Stimulated activated CD8-positive, alpha-beta memory T cell treated with anti-CD3 and anti-CD28 coated beads, Interleukin-12 subunit alpha, Interleukin-12 subunit beta, amount 100 ng/mL, for 1 hour (primary cell): ENCODE data around the gene NAA25.
"Not testable (repeated sequence)": the region's sequence is repeated elsewhere in the genome, so short reads cannot be mapped to it uniquely, and the experiment has no call there.

Experiments used
- DNase-seq: peaks from one replicate; pipeline ENCODE4 v3.0.0-alpha.2; 2020; ENCODE audit warnings: low read depth

The NAA25 gene

DNA sequence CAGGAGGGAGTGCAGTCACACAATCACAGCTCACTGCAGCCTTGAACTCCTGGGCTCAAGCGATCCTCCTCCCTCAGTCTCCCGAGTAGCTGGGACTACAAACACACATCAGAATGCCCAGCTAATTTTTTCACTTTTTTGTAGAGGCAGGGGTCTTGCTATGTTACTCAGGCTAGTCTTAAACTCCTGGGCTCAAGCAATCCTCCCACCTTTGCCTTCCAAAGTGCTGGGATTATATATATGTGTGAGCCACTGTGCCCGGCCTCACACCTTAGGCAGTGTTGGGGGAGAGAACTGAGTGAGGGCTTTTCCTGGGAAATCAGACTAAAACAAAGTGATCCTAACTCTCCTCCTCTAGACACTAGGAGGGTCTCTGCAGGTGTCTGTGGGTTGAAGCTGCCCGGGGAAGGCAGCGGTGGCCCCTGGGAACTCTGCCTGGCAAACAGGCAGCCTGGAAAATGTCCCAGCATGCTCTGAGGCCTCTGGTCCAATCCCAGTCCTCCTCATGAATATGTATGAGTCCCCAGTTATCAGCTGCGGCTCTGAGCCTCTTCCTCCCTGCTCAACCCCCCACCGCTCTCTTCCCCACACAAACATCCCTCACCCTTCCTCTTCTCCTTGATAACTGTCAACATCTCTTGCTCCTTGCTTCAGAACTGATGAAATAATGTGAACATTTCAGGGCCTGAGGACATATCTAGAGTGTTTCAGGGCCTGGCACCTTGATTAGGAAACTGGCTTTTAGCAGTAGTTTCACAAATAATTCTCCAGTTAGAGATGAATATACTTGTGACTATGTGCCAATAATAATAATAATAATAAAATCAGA is 7.9 kb upstream of the NAA25 start:
- no peak for DNase-seq

DNA sequence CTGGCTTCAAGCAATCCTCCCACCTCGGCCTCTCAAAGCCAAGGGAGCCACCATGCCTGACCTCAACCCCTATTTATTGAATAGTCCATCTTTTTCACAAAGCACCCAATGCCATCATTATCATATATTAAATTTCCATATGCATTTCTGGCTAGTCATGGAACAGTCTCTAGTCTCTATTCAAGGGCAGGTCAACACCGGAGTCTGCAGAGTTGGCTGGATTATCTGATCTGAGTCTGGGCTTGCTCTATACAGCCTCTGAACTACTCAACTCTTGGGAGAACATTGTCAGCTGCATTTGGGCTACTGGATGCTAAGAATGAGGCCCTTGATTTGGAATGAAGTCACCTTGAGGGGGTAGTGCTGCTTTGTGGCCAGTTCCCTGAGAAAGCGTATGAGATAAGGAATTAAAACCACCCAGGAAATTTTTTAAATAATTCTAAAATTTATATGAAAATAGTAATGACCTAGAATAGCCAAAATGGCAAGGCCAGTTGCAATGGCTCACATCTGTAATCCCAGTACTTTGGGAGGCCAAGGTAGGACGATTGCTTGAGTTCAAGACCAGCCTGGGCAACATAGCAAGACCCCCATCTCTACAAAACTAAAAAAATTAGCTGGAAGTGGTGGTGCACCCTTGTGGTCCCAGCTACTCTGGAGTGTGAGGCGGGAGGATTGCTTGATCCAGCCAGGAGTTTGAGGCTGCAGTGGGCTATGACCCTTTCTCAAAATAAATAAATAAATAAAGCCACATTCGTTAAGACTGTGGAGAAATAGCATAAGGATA is 6.9 kb upstream of the NAA25 start:
- DNase-seq = no peak

DNA sequence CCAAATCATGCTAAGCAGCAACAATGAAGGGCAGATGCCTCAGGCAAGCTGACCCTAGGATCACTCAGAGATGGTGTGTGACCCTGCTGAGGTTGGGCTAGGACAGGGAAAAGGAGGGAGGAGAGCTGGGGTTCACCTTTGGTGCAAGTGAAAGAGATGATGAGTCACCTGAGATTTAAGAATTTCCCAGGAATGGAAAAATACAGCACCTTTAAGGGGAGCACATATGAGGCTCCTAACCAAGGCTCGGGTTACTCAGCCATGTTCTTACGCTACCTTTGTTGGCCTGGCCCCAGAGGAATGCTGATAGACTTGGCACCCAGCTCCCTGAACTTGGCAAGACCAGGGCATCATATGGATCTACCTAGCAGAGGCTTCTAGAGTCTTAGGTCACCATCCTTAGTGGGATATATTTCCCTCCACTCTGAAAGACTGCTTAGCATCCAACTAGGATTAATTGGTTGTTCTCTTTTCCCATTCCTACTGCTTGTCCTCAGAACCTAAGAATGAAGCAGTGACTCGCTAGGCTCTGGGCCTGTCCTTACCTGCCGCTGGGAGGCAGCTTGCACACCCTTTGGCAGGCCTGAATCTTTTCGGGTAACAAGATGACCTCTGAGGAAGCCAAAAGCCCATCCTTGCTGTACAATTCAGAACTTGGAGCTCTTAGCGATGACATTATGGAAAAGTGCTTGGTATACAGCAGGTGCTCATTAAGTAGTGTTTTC is 4.0 kb upstream of the NAA25 start:
- DNase-seq = no peak

DNA sequence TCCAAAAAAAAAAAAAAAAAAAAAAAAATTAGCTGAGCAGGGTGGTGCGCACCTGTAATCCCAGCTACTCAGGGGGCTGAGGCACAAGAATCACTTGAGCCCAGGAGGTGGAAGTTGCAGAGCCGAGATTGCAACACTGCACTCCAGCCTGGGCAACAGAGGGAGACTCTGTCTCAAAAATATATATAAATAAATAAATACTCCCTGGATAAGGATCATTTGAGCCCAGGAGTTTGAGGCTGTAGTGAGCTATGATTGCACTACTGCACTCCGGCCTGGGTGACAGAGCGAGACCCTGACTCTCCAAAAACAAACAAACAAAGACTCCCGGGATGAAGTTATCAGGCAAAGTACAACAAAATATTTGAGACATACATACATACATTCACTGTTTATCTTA is 3.3 kb upstream of the NAA25 start:
- DNase-seq = no peak

DNA sequence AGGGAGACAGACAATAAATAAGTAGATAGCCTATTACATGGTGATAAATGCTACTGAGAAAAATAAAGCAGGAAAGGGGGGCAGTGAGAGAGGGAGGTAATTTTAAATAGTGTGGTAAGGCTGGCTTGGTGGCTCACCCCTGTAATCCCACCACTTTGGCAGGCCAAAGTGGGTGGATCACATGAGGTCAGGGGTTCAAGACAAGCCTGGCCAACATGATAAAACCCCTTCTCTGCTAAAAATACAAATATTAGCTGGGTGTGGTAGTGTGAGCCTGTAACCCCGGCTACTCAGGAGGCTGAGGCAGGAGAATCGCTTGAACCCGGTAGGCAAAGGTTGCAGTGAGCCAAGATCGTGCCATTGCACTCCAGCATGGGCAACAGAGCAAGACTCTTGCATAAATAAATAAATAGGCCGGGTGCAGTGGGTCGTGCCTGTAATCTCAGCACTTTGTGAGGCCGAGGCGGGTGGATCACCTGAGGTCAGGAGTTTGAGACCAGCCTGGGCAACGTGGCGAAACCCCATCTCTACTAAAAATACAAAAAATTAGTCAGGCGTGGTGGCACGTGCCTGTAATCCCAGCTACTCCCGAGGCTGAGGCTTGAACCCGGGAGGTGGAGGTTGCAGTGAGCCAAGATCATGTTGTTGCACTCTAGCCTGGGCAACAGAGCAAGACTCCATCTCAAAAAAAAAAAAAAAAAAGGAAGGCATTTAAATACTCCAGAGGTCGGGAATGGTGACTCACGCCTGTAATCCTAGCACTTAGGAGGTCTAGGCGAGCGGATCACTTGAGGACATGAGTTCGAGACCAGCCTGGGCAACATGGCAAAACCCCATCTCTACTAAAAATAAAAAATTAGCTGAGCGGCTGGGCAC is 2.4 kb upstream of the NAA25 start:
- DNase-seq = not testable (repeated sequence)

DNA sequence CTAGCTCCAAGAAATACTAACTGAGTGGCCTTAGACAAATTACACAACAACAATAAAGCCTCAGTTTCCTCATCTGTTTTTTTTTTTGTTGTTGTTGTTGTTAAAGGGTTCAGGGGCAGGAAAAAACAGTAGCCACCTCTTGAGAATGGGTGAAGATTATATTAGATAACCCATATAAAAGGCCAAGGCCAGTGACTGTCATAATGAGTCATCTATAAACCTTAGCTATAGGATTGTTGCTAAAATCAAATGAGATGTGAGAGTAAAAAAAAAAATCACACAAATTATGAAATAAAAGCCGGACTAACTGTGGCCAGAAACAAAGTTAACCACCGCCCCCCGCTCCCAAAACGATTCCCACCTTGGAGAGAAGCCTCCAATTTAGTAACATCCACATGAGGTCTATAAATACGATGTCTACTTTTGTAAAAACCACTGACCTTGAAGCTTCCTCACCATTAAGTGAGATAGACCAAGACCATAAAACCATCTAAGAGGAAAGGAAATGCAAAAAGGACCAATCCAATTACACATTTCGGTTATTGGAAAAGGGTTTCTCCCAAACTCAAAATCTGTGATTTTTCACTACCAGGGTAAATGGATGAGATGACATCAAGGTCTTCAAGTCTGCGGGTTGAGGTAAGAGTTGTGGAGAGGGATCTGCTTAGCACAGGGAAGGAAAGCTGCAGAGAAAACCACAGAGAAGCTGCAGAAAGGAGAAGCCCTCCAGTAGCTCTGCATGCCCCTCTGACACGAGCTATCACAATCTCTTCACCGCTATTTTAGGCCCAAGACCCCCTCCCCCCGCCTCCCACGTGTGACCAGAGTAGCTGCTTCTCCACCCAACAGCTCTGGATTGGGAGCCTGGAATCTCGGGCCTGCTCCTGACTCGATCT is 1.0 kb downstream of the NAA25 start:
- DNase-seq = no peak

DNA sequence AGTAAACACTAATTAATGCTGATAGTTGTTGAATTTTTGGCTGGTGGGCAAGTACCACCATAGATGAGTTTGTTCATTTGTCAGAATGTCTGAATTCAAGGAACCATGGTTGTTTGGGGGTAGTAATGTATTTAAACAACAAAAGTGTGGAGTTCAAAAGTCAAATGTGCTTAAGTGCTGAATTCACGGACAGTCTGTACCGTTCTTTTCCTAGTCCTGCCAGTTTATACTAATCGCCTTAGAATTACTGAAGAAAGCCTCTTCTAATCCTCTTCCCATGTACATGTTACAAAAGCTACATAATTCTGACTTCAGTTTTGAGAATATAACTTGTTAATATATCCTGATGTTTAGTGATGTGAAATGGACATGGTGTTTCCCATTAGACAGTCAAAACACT is 2.7 kb downstream of the NAA25 start:
- DNase-seq = no peak

DNA sequence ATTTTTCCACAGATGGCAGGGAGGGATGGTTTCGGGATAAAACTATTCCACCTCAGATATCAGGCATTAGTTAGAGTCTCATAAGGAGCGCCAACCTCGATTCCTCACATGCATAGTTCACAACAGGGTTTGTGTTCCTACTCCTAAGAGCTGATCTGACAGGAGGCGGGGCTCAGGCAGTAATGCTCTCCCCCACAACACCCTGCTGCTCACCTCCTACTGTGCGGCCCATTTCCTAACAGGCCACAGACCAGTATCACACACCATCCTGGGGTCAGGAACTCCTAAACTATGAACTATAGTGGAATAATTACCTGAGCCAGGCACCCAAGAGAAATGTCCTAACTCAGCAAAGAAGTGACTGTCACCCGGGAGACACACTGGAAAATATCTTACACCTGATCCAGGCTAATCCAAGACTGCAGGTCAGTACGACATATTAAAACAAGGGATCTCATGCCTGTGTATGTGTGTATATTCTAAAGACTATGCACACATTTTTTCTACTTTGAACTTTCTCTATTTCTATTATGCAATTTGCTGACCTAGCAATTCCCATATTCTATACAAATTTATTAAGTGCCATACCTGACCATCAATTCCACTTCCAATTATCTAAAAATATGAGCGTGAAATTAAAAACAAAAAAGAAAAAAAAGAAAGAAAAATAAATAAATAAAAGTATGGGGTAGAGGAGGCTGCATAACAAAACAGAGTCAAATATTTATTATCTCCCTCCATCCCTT is 4.7 kb downstream of the NAA25 start:
- DNase-seq = no peak

DNA sequence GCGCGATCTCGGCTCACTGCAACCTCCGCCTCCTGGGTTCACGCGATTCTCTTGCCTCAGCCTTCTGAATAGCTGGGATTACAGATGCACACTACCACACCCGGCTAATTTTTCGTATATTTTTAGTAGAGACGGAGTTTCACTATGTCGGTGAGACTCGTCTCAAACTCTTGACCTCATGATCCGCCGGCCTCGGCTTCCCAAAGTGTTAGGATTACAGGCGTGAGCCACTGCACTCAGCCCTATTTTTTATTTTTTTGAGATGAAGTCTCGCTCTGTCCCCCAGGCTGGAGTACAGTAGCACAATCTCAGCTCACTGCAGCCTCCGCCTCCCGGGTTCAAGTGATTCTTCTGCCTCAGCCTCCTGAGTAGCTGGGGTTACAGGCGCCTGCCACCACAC is 5.8 kb downstream of the NAA25 start:
- DNase-seq = not testable (repeated sequence)

DNA sequence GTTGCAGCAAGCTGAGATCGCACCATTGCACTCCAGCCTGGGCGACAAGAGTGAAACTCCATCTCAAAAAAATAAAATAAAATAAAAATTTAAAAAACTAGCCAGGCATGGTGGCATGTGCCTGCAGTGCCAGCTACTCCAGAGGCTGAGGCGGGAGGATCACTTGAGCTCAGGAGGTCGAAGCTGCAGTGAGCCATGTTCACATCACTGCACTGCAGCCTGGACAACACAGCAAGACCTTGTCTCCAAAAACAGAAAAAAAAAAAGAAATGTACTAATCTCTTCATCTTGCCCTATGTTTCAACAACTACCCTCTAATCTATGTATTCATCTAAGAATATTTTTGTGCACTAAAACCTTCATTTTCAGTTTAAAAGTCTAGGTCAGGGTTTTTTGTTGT is 6.5 kb downstream of the NAA25 start:
- no peak for DNase-seq

DNA sequence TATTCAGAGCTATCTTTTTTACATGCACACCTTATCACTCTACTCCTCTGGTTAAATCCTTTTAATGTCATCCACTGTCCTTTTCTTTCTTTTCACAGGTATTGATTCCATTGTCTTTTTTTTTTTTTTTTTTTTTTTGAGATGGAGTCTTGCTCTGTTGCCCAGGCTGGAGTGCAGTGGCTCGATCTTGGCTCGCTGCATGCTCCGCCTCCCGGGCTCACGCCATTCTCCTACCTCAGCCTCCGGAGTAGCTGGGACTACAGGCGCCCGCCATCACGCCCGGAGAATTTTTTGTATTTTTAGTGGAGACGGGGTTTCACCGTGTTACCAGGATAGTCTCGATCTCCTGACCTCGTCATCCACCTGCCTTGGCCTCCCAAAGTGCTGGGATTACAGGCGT is 8.1 kb downstream of the NAA25 start:
- not testable (repeated sequence) for DNase-seq

DNA sequence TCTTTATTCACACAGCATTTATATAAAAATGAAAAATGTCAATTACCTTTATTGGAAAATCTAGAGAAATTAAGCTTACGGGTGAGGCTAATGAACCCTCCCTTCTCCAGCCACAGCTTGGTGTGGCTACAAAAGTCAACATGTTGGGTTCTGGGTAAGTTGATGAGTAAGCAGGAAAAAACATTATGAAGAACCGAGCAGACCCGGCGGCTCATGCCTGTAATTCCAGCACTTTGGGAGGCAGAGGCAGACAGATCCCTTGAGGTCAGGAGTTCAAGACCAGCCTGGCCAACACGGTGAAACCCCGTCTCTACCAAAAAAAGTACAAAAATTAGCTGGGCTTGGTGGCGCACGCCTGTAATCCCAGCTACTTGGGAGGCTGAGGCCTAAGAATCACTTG is 10.9 kb downstream of the NAA25 start:
- DNase-seq = no peak

DNA sequence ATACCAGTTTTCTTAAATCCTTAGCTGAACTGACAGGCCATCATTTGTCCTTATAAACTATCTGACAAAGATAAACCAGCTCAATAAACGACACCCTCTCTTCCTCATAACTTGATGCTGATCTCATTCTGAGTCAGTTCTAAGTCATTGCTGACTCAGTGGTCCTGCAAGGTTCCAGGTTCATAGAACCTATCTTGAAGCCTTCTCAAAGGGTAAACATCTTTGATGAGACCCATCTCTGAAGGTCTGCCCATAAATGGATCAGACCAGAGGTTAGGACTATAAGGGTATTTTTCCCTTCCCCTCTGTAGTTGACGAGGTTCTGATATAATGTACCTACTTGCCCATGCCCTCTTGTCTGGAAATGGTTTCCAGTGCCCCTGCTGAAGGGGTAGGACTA is 11.9 kb downstream of the NAA25 start:
- no peak for DNase-seq

DNA sequence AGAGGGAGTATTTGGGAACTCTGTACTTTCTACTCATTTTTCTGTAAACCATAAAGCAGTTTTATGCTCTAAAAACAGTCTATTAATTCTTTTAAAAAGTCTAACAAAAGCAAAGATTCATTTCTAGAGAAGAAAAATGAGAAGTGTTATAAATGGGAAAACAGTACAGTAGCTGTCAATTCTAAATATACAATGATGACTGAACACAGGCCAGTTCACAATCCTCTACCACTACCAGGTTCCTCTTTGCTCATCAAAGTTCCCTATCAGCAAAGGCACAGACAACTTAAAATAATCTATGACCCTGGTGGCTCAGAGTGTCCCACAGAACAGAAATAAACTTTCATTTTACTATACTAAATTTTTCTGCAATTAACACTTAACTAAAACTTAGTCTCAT is 12.5 kb downstream of the NAA25 start:
- no peak for DNase-seq

DNA sequence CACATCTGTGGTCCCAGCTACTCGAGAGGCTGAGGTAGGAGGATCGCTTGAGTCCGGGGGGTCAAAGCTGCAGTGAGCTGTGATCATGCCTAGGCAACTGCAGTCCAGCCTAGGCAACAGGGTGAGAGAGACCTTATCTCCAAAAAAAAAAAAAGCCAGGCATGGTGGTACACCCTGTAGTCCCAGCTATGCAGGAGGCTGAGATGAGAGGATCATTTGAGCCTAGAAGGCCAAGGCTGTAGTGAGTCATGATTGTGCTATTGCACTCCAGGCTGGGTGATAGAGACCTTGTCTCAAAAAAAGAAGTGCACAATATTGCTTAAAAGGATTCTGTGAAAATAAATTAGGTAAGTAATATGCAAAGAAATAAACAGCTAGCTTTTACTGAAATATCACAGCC is 17.0 kb downstream of the NAA25 start:
- no peak for DNase-seq

DNA sequence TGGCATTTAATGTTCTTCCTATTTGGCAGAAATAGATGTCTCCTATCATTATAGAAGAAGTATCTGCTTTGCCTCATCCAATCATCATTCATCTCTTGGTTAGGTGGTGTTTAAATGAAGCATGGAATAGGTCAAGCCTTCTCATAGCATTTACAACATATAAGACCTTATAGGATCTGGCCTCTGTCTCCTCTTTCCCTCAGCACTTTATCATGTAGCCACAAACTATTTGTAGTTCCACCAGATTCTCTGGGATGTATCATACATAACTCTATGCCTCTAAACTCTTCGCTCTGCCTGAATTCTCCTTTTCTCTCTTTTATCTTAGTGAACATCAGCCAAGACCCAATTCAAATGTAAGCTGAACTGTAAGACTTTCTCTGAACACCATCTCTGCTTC is 20.7 kb downstream of the NAA25 start:
- DNase-seq = no peak

DNA sequence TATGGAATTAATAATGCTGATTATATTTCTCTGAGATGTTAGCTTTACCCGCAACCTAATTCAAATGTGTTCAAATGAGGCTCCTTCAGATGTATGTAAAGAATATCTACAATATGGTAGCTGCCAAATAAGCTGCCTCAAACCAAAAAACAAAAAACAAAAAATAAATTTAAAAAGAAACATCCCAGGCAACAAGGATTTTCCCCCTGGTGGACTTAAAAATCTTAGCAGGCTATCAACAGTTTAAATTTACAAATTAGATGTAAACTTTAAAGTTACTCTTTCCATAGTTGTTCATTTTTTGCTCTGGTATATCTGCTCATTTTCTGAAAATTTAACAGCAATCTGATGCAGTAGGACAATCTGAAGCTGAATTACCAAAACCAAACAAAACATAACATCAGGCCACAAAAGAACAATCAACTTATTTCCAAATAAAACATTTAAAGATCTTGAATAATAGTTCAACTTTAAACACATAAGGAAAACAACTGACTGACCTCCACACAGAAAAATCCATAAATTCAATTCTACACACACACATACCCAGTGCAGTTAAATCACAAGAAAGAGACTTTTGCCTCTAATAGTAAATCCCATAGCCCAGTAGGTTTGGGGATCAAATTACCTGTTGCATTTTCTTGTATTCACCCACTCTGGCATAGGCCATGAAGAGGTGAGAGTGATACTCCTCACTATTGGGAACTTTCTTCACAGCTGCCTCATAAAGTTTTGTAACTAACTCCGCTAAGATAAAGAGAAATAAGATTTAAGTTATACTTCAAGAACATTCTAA is 21.3 kb downstream of the NAA25 start:
- no peak for DNase-seq

DNA sequence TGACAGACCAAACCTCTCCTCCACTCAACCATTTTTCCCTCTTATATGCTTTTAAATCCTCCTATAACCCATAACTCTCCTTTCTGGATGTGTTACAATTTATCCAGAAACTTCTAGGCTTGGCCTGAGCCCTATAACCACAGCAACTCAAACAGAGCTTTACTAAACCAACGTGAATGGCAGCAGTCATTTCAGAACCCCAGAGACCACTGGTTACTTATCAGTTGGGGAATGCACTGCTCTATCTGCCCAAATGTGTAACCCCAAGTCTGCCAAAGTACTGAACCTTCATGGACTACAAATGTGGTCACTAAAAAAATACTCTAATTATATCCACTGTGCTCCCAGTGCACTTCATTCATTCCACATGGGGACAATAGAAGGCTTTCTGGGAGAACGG is 42.0 kb downstream of the NAA25 start:
- DNase-seq = no peak

DNA sequence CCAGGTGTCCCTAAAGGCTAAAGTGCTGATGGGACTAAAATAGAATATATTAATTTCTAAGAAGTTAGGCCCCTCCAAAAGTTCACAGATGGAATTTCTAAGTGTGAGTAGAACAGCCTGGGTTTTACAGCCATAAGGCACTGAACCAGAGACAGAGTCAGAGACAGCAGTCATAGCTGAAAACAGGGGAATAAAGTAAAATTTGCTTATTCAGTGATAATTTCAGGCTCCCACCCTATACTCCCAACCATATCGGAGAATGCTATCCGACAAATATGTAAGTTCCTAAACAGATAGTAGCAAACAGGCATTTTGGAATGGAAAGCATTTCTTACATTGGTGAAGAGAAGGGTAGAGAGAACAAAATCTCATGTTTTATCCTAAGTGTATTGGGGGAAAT is 45.3 kb downstream of the NAA25 start:
- no peak for DNase-seq
